Hematopoietic multipotent progenitor cell (in vitro differentiated cells): Measurements from ENCODE around the gene GPR137. TPM values are rescaled to one million over a fixed set of nuclear protein-coding genes. Genes with fewer than 3 reads are reported as not detected.
A peak's percentile ranks its signal among the peaks of the same experiment; 100 is the strongest.
"Not testable (repeated sequence)": the region's sequence is repeated elsewhere in the genome, so short reads cannot be mapped to it uniquely, and the experiment has no call there.

ENCODE experiments used
- DNase-seq, 3 donors: peaks; one replicate each; pipeline ENCODE4 v3.0.0-alpha.2; 2011 to 2015; ENCODE audit warnings: low read depth in 2 of 3, low spot score in 2 of 3
- total RNA-seq: library from RNA; depleted of rRNA; stranded (reverse); fragments of >200 nt; gene quantifications from one replicate; pipeline ENCODE4 v1.2.3, GENCODE V29; 2012

GPR137 gene
- total RNA-seq, 1 donor, result 15.1 TPM

DNA sequence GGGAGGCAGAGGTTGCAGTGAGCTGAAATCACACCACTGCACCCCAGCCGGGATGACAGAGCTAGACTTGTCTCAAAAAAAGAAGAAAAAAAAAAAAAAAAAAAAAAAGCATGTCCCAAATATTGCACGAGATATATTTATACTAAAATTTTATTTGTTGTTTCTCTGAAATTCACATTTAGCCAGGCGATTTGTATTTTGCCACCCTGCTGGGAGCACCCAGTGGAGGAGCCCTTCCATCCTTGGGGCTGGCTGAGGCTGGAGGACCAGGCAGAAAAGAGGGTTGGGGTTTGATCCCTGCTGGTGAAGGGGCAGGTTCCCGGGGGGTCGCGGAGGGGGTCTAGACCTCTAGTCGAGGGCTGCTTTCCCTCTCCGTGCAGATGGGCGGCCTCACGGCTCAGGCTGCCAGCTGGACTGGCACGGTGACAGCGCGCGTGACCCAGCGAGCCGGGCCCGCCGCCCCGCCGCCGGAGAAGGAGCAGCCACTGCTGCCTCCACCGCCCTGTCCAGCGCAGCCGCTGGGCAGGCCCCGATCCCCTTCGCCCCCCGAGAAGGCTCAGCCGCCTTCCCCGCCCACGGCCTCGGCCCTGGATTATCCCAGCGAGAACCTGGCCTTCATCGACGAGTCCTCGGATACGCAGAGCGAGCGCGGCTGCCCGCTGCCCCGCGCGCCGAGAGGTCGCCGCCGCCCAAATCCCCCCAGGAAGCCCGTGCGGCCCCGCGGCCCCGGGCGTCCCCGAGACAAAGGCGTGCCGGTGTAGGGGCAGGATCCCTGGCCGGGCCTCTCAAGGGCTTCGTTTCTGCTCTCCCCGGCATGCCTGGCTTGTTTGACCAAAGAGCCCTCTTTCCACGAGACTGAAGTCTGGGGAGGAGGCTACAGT is 13.6 kb downstream of the GPR137 start:
- peak in 1 of 3 donors; percentile 44 for DNase-seq

DNA sequence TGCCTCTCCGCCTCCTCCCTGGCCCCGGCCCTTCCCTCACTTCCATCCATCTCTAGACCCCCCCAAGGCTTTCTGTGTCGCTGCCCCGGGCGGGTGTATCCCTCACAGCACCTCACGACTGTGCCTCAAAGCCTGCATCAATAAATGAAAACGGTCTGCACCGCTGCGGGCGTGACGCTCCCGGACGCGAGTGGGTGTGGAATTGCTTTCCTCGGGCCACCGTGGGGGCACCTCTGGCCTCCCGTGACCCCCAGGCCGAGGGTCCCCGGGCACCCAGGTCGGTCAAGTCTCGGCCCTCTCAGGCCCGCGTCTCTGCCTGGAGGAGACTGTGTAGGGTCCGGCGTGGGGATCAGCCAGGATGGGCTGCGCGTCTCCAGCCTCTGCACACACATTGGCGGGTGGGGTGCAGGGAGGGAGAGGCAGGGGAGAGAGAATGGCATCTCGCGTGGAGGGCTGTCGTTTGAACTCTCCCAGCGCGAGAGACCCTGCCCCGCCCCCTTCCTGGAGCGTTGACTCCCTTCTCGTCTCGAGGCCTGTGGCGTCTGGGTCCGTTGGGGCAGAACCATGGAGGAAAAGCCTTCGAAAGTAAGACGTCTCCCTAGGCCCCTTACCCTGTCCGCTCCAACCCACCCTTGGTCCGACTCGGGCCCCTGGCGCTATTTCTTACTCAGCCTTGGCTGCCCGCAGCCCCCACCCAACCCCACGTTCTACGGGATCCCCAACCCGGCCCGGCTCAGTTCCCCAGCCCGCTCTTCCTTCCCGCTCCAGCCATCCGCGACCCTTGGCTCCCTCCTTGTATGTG is 14.4 kb downstream of the GPR137 start, which contains the start of gene CATSPERZ:
Gene CATSPERZ (plus strand): TSS at position 512 of the 802 bp plus-strand sequence. CDS start 53 bp downstream, at position 565.
- peak in 1 of 3 donors; percentile 17 for DNase-seq

DNA sequence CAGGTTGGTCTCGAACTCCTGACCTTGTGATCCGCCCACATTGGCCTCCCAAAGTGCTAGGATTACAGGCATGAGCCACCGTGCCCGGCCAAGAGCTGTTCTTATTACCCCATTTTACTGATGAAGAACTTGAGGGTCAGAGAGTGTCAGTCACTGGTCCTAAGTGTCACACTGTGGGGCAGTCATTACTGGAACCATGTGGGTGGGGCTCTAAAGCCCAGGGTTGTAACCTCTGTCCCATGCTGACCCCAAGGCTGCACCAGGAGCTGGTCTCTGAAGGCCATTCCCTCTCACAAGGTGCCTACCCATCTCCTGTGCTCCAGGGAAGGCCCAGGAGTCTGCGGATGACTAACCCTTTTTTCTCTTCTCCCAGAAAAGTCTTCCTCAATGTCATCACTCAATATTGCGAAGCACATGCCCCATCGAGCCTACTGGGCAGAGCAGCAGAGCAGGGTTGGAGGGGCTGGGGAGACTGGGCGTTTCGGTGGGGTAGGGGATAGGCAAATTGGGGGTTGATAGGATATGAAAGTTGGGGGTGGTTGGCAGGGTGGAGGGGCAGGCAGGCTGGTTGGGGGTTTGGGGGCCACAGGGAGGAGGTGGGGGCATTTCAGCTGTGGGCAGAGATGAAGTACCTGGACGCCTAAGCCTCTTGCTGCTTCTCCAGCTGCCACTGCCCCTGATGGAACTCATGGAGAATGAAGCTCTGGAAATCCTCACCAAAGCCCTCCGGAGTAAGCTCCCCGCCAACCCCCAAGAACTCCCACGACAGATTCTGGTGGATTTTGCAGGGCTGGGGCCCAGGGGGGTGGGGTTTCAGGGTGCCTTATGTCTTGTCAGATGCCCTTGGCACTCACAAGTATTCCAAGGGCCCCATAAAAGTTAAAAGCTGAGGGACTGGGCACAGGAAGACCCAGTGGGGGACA is 17.7 kb downstream of the GPR137 start:
- DNase-seq, result no peak

DNA sequence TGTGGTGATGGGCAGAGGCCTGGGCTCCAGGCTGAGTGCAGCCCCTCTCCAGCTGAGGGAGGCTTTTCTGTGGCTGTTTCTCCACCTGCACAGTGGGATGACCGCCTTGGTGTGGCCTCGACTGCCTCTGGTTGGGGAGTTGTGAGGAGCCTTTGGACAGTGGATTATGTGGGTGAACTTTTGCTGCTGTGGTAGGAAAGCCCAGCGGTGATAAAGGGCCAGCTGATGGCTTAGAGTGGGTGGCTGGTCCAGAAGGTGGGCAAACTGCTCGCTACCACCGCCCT is 18.3 kb downstream of the GPR137 start:
- no peak for DNase-seq

DNA sequence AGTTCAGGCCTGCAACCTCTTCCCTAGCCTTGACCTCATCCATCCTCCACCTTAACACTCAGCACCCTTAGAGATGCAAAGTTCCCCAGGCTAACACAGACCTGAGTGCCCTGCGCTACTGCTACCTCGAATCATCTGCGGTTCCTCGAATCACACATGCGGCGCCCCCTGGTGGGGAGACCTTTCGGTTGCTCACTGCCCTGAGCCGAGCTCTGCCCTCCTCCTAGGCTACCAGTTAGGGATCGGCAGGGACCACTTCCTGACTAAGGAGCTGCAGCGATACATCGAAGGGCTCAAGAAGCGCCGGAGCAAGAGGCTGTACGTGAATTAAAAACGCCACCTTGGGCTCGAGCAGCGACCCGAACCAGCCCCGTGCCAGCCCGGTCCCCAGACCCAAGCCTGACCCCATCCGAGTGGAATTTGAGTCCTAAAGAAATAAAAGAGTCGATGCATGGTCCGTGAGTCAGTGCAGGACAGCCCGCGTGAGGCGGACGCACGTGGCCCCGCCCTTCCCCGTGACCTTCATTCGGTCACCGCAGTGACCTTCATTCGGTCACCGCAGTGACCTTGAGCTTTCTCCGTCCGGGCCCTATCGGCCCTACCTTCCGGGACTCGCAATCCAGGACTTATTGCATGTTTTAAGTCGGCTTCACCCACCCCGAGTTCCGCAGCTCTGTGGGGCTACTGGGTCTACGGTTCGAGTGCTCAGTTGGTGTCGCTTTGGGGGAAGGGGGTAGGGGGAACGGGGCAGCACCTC is 18.8 kb downstream of the GPR137 start:
- peak; percentile 82 to 92 (median 88) for DNase-seq

DNA sequence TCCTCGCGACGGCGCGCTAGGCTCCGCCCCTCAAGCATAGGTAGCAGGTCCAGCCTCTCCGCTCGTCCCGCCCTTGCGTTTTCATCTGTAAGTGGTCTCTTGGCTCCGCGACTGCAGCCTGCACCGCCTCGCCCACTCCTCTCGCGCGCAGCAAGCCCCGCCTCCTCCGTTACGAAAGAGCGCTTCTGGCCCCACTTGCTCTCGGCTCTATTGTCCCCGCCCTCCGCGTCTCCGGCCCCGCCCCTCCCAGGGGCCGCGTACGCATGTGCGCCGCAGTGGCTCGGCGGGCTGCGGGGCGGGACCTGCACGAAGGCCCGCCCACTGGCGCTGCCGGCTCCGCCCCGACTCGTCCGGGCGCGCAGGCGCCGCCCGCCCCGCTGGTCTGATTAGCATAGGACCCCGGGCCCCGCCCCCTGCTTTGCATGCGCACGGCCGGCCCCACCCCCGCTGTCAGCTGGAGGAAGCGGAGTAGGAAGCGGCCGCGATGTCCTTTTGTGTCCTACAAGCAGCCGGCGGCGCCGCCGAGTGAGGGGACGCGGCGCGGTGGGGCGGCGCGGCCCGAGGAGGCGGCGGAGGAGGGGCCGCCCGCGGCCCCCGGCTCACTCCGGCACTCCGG is 19.5 kb downstream of the GPR137 start, which contains the start of gene ESRRA:
Gene ESRRA (plus strand): TSS at position 450 of the 616 bp plus-strand sequence. CDS start 1,656 bp downstream, outside the sequence.
- peak; percentile 98 to 99 (median 99) for DNase-seq

DNA sequence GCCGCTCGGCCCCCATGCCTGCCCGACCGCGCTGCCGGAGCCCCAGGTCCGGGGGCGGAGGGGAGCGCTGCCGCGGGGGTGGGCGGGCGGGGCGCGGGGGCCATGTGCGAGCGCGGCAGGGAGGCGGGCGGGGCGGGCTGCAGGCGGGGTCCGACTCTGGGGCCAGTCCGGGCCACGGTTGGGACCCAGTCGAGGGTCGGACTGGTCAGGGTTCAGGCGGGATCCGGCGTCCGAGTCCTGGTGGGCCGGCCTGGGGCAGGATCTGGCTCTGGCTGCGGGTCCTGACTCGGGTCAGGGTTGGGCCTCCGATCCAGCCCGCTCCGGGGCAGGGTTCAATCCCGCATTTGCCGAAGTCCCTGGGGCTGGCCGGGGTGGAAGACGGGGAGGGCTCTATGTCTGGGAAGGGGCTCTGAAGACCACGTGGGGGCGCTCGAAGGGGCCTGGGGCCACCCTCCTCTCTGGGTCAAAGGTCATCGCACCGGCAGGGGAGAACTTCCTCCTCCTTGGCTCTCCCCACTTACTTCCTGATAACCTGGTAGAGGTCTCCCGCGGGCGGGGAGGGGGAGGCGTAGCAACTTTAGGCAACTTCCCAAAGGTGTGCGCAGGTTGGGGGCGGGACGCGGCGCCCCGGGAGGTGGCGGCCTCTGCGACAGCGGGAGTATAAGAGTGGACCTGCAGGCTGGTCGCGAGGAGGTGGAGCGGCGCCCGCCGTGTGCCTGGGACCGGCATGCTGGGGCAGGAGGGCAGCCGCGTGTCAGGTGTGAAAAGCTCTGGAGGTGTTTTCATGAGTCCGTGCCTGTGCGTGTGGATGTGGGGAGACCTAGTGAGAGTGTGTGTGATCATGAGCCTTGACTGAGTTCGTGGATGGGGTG is 20.3 kb downstream of the GPR137 start:
- peak in 2 of 3 donors; percentile 62 to 70 for DNase-seq

DNA sequence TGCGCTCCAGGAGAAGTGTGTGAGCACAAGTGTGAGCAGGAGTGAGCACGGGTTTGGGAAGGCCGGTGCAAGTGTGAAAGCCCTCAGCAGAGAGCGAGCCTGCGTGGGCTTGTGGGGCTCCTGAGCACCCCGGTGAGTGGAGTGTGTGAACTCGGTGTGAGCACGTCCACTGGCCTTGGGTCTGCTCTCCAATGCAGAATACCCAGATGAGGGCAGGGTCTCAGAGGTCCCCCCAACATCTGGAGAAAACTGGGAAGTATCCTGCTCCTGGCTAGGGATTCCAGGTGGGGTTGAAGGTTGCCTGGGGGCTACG is 20.9 kb downstream of the GPR137 start:
- DNase-seq, result no peak

DNA sequence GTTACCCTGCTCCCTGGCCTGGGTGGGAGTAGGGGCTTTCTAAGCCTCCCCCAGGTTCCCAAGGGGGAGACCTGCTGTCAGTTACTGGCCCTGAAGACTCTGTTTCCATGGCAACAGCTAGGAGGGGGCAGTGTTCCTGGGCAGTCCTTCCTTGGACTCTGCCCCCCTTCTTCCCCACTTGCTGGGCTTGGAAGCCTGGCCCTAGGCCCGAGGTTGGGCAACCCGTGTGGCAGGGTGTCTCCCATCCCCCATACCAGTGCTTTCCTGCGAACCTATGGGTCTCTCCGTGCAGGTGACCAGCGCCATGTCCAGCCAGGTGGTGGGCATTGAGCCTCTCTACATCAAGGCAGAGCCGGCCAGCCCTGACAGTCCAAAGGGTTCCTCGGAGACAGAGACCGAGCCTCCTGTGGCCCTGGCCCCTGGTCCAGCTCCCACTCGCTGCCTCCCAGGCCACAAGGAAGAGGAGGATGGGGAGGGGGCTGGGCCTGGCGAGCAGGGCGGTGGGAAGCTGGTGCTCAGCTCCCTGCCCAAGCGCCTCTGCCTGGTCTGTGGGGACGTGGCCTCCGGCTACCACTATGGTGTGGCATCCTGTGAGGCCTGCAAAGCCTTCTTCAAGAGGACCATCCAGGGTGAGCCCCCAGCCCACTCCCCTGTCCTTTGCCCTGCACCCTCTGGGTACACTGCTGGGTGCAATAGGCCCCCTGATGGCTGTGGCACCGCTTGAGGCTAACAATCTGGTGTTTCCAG is 21.4 kb downstream of the GPR137 start:
- no peak for DNase-seq

DNA sequence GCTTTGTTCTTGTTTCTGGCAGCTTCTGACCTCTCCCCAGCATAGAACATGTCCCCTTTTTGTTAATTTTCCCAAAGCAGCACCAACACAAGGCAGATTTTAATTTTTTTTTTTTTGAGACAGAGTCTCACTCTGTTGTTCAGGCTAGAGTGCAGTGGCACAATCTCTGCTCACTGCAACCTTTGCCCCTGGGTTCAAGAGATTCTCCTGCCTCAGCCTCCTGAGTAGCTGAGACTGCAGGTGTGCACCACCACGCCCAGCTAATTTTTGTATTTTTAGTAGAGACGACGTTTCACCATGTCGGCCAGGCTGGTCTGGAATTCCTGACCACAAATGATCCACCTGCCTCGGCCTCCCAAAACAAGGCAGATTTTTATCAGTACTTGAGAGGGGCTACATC is 22.1 kb downstream of the GPR137 start:
- not testable (repeated sequence) for DNase-seq

DNA sequence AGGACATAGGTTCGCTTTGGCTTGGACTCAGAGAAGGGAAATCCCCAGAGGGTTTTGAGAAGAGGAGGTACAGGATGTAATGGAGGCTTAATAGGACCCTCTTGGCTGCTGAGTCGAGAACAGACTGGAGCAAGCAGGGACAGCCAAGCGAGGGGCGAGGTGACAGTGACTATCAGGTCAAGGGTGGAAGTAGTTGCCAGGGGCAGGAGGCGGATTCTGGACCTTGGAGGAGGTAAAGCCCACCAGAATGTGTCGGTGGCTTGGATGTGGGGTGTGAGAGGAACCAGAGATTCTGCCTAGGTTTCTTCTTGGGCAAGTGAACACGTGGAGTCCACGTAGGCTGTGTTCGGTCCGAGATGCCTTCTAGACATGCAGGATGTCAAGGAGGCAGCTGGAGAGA is 27.3 kb downstream of the GPR137 start:
- DNase-seq, result no peak

DNA sequence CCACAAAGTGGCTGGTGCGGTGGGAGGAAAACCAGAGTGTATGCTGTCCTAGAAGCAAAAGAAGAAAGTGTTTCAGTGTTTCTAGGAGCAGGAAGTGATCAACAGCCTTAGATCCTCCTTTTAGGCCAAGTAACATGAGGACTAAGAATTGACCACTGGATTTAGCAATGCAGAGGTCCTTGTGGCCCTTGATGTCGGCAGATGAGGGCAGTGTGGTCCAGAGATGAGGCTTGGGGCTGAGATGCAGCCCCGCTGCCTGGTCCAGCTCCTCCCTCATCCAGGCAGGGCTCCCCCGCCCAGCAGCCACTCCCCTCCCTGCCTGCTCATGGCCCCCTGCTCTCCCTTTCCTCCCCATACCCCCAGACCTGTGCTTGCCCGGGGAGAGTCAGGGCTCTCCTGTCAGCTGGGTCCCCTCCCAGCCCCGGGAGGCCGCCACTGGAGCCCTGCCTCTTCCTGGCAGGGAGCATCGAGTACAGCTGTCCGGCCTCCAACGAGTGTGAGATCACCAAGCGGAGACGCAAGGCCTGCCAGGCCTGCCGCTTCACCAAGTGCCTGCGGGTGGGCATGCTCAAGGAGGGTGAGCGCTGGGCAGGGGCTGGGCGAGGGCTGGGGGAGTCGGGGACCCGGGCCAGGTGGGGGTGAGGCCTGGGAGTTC is 28.0 kb downstream of the GPR137 start:
- DNase-seq, result no peak

DNA sequence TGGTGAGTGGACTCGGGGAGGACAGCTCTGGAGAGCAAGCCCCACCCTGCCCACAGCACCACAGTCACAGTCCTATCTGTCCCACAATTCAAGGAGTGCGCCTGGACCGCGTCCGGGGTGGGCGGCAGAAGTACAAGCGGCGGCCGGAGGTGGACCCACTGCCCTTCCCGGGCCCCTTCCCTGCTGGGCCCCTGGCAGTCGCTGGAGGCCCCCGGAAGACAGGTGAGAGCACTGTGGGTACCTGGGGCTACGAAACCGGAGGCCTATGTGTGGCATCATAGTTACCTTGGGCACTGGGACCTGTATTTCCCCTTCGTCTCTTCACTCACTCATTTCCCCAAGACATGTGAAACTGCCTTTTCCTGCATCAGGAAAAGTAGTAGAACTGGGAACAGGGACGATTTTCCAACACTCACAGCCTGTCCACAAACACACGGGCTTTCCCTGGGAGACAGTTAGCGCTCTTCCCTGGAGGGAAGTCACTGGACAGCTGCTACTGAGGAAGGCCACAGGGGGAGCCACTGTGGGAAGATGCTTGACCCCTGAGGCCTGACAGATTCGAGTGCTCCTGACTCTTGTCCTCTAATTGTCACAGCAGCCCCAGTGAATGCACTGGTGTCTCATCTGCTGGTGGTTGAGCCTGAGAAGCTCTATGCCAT is 28.6 kb downstream of the GPR137 start:
- no peak for DNase-seq

DNA sequence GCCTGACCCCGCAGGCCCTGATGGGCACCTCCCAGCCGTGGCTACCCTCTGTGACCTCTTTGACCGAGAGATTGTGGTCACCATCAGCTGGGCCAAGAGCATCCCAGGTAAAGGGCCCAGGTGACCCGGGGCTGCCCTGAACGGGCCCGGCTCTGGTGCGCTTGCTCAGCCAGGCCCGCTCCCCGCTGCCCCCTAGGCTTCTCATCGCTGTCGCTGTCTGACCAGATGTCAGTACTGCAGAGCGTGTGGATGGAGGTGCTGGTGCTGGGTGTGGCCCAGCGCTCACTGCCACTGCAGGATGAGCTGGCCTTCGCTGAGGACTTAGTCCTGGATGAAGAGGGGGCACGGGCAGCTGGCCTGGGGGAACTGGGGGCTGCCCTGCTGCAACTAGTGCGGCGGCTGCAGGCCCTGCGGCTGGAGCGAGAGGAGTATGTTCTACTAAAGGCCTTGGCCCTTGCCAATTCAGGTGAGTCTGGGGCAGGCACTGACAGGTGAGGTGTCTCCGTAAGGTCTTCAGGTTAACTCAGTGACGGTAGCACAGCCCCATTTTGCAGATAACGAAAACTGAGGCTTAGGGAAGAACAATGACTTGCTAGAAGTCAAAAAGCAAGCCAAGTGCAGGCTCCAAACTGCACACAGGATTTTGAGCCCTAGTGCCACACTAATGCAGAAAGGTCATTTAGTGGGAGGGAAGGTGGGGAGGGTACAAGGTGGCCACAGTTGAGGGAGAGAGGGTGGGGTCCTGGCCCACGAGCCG is 29.3 kb downstream of the GPR137 start:
- DNase-seq, result no peak

DNA sequence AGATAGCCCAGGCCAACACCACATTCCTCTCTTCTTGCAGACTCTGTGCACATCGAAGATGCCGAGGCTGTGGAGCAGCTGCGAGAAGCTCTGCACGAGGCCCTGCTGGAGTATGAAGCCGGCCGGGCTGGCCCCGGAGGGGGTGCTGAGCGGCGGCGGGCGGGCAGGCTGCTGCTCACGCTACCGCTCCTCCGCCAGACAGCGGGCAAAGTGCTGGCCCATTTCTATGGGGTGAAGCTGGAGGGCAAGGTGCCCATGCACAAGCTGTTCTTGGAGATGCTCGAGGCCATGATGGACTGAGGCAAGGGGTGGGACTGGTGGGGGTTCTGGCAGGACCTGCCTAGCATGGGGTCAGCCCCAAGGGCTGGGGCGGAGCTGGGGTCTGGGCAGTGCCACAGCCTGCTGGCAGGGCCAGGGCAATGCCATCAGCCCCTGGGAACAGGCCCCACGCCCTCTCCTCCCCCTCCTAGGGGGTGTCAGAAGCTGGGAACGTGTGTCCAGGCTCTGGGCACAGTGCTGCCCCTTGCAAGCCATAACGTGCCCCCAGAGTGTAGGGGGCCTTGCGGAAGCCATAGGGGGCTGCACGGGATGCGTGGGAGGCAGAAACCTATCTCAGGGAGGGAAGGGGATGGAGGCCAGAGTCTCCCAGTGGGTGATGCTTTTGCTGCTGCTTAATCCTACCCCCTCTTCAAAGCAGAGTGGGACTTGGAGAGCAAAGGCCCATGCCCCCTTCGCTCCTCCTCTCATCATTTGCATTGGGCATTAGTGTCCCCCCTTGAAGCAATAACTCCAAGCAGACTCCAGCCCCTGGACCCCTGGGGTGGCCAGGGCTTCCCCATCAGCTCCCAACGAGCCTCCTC is 30.2 kb downstream of the GPR137 start:
- DNase-seq, result not testable (repeated sequence)
